ENCODE data around the gene SDCCAG8.

- TF ChIP-seq CTCF (IDR thresholded peaks at IDR 0.05) (no peak), POLR2A (IDR thresholded peaks at IDR 0.05) (no peak)
Measured at GRCh38 chr1:243510928-243511327, 255.1 kb downstream of the SDCCAG8 start.

All from body of pancreas (tissue), 4 donors.